HG02970 (cell line): ENCODE results near the gene SHKBP1.
"Not testable (repeated sequence)": the region's sequence is repeated elsewhere in the genome, so short reads cannot be mapped to it uniquely, and the experiment has no call there.

Experiments
- ATAC-seq: cut with Tn5 transposase; IDR thresholded peaks from one replicate; pipeline ENCODE4 v1.9.1; 2021; ENCODE audit warnings: mild to moderate bottlenecking, moderate library complexity, moderate number of reproducible peaks; ENCODE audit not compliant: unreplicated experiment, low FRiP score

The SHKBP1 gene, protein sequence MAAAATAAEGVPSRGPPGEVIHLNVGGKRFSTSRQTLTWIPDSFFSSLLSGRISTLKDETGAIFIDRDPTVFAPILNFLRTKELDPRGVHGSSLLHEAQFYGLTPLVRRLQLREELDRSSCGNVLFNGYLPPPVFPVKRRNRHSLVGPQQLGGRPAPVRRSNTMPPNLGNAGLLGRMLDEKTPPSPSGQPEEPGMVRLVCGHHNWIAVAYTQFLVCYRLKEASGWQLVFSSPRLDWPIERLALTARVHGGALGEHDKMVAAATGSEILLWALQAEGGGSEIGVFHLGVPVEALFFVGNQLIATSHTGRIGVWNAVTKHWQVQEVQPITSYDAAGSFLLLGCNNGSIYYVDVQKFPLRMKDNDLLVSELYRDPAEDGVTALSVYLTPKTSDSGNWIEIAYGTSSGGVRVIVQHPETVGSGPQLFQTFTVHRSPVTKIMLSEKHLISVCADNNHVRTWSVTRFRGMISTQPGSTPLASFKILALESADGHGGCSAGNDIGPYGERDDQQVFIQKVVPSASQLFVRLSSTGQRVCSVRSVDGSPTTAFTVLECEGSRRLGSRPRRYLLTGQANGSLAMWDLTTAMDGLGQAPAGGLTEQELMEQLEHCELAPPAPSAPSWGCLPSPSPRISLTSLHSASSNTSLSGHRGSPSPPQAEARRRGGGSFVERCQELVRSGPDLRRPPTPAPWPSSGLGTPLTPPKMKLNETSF

DNA sequence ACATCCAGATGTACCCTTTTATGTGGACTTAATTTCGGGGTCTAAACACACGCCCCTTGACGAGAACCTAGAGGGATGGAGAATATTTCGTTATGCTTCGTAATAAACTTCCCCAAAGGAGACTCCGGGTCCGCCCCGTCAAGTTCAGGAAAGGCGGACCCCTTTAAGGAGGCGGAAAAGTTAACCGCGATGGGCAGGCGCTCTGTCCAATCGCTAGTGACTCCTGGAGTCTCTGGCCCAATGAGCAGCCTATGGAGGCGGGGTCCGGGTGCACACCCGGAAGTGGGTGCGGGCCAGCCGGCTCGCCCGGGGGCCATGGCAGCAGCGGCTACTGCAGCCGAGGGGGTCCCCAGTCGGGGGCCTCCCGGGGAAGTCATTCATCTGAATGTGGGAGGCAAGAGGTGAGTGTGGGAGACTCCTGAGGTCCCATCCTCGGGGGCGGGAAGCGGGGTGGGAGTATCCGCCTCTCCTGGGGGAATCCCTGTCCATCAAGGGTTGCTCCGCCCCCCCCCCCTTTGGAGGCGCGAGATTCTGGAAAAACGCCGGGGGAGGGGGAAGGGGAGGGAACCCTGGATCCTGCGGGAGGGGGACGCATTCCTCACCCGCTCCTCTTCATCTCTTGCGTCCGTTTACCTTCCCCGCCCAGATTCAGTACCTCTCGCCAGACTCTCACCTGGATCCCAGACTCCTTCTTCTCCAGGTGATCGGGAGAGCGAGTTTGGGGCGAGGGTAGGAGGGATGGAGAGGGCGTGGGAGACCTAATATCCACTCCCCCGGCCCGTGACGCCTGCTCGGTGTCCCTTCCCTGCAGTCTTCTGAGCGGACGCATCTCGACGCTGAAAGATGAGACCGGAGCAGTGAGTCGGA lies at the start of gene SHKBP1:
TSS of gene SHKBP1 (plus strand) at position 289 of the 867 bp plus-strand sequence. CDS start at position 316, 27 bp downstream.
- ATAC-seq, result peak; percentile 86

DNA sequence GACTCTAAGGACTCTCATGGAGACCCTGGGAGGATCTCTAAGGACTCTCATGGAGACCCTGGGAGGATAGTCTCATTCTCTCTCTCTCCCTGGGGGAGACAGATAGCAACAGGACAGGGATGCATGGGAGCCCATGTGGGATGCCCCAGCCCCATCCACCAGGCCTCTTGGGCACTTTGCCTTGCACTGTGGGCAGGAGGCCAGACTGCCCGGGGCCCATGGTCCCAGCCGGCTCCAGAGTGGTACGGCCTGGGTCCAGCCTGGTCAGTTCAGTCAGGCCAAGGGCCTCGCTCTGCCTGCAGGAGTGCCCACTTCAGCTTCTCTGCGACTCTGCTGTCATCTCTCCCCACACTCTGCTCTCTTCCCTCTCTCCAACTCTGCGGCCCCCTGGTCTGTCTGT lies 48.6 kb upstream of the SHKBP1 start:
- ATAC-seq, result no peak

DNA sequence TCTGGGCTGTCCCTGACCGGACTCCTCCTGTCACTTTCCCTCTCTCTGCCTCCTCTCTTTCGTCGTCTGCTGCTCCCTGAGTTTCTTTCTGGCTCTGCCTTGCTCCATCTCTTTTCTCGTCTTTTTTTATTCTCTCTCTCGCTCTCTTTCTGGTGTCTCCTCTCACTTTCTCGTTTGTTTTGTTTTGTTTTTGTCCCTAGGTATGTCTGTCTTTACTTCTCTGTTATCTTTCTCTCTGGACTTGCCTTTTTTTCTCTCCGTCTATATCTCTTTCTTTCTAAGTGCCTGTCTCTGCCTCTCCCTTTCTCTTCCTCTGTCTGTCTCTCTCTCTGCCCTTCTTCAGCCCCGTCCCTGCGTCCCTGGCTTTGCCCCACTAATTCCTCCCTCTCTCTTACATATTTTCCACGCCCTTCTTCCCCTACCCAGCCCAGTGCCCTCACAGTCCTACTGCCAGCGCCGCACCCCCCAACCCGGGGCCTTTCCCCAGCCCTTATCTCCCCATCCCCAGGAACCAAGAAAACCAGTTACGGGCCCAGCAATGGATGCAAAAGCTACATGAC lies 48.1 kb upstream of the SHKBP1 start:
- no peak for ATAC-seq

DNA sequence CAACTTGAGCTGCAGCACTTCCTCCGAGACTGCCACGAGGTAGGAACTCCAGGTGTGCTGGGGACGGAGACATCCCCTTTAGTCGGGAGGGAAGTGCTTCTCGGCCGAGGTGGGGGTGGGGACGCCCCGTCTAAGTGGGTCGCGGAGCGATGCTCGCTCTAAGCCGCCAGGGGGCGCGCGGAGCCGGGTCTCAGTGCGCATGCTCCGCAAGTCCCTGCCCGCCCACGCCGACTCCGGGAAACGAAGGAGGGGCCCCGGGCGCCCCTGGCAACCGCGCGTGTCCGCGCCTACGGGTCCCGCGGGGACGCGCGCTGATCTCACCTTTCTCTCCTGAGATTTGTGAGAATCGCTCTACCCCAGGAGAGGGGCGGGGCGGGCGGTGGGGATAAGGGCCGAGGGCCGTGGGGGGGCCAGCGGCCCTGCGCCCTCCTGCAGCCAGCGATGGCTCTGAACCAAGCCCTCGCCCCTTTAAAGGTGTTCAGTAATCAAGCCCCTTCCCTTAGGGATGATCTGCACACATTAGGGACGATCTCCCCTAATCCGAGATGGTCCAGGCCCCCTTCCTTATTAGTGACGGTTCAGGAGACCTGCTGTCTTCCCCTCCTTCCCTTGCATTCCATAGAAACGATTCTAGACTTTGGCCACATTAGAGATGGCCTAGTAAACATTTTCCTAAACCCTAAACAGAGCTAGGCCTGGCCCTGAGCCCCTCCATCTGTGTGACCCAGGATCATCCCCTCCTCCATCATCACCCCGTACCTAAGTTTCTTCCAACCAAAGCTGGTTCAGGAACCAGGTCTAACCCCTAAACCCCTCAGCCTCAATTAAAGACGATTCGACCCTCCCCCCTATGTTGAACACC lies 47.3 kb upstream of the SHKBP1 start:
- ATAC-seq, result peak; percentile 63

DNA sequence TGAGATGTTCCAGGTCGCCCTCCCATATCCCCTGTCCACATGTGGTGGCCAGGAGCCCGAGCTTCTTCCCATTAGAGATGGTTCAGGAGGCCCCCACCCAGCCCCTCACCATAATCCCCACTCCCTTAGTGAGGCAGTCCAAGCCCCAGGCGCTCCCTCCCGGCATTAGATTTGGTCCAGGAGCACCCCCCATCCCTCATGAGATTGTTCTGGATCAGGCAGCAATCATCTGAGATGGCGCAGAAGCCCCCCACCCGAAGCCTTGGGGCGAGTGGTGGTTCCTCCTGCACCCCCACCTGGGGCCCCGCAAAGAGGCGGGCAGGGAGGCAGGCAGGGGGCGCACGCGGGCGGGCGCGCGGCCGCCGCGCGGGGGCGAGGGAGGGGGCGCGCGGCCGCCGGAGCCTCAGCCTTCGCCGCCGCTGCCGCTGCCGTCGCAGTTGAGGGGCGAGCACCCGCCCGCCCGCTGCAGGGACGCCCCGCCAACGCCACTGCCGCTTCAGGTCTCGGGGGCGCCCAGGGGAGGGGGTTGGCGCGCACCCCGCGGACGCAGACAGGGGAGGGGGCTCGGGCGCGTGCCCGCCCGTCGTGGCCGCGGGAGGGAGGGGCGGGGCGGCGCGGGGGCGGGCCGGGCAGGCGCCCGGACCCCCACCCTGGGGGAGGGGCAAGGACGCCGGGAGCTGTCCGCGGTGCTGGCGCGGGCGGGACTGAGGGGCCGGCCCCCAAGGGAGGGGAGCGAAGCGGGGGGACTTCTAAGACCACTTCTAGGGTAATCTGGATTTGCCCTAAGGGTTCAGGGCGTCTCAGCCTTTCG lies 46.4 kb upstream of the SHKBP1 start:
- ATAC-seq, result no peak

DNA sequence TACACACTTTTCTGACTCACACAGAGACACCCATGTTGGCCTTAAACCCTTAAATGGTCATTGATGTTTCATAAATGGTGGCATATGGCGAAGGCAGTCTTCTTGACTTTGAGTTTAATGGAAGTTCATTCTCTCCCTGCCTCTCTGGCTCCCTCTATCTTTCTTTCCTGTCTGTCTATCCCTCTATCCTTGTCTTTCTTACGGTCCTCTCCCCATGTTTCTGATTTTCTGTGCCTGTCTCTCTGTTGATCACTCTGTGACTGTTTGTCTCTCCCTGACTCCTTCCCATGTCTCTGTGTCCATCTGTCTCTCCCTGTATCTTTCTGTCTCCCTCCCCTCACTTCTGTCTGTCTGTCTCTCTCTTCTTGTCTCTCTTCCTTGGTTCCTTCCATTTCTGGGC lies 43.2 kb upstream of the SHKBP1 start:
- no peak for ATAC-seq

DNA sequence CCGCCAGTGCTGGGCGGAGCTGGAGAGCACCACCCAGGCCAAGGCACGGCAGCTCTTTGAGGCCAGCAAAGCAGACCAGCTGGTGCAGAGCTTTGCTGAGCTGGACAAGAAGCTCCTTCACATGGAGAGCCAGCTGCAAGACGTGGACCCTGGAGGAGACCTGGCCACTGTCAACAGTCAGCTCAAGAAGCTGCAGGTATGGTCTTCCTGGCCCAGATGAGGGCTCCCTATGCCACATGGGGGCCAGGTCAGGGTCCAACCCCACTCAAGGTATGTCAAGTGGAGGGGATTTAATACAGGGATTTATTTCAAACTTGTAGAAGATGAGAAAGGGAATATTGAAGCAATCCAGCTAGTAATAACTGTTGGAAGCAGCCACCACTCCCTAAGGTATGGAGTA lies 42.5 kb upstream of the SHKBP1 start:
- no peak for ATAC-seq

DNA sequence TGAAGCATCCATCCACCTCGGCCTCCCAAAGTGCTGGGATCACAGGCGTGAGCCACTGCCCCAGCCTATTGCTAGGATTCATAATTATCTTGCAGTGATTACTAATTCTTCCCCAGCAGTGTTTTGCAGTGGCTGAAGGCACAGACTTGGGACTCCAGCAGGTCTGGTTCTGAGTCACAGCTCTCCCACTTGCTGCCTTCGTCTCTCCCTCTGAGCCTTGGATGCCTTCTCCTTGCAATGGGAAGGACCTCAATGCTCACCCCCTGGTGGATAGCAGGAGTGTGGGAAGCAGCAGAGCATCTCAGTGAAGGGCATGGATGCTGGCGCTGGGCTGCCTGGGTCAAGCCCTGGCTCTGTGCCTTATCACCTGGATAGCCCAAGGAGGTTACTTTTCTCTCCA lies 37.6 kb upstream of the SHKBP1 start:
- ATAC-seq, result no peak

DNA sequence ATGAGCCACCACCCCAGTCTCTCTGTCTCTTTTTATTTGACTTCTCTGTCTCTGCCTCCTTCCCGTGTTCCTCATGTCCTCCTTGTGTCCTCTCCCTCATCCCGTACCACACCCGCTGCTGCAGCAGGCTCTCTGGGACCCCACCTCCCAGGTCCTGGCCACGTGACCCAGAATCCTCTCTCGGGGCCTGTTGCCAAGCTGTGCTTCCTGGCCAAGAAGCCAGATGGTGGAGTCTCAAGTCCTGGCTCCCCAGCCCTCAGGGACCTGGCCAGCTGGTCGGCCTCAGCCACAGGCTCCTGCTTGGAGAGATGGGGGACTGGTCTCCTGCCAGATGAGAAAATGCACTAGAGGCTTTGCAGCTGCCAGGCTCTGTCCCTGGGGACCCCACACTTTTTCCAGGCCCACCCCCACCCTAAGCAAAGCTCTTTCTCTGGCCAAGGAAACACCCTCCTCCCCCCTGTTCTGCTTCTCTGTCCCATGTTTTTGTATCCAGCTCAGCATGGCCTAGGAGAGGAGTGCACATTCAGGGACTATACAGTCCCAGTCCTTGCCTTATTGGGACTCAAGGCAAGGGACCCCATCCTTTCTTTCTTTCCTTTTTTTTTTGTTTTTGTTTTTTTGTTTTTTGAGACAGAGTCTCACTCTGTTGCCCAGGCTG lies 34.3 kb upstream of the SHKBP1 start:
- ATAC-seq, result no peak

DNA sequence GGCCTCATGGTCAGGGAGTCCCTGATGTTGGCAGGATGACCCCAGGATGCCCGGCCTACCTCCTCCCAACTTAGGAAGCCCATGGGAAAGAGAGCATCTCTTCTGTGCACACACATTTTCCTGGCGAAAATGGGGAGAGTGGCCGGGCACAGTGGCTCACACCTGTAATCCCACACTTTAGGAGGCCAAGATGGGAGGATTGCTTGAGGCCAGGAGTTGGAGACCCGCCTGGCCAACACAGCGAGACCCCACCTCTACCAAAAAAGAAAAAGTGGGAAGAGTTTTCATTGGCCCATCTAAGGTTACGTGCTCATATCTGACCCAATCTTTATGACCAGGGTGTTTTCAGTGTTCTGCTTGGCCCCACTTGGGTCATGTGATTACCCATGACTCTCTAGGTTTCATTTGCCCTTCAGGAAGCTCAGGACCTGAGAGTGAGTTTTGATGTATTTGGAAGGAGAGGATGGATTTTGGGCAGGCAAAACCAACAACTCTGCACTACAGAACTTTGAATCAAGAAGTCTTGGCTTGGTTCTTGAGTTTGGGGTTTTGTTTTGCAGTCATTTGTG lies 33.6 kb upstream of the SHKBP1 start:
- no peak for ATAC-seq

DNA sequence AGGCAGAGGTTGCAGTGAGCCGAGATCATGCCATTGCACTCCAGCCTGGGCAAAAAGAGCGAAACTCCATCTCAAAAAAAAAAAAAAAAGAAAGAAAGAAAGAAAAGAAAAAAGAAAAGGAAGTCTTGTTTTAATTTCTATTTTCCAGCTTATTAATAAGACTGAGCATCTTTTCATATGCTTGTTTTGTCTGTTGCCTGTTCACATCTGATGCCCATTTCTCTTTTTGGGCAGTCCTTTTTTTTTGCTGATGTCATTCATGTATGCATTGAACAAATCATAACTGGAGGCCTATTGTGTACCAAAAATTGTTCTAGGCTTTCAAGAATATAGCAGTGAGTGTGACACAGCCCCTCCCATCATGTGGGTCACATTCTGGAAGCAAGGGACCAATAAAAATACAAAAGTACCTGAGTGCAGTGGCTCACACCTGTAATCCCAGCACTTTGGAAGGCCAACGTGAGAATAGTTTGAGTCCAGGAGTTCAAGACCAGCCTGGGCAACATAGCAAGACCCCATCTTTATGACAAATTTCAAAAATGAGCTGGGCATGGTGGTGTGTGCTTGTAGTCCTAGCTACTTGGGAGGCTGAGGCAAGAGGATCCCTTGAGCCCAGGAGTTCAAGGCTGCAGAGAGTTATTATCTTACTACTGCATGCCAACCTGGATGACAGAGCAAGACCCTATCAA lies 30.4 kb upstream of the SHKBP1 start:
- ATAC-seq, result not testable (repeated sequence)

DNA sequence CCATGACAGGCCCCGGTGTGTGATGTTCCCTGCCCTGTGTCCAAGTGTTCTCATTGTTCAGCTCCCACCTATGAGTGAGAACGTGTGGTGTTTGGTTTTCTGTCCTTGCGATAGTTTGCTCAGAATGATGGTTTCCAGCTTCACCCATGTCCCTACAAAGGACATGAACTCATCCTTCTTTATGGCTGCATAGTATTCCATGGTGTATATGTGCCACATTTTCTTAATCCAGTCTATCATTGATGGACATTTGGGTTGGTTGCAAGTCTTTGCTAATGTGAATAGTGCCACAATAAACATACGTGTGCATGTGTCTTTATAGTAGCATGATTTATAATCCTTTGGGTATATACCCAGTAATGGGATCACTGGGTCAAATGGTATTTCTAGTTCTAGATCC lies 29.5 kb upstream of the SHKBP1 start:
- ATAC-seq, result not testable (repeated sequence)

DNA sequence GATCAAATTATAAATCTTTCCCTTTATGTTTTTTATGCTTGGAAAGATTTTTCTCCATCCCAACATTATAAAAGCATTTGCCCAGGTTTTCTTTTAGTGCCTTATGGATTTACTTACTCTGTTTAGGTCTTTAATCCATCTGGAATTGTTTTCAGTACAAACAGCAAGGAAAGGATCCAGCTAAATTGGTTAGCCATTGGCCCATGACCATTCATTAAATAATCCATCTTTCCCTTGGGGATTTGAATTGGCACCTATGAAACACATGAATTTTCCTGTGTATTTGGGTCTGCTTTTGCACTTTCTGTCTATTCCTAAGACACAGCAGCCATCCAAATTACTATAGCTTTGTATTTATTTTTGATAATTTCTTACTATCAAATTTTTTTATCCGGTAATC lies 28.8 kb upstream of the SHKBP1 start:
- no peak for ATAC-seq

DNA sequence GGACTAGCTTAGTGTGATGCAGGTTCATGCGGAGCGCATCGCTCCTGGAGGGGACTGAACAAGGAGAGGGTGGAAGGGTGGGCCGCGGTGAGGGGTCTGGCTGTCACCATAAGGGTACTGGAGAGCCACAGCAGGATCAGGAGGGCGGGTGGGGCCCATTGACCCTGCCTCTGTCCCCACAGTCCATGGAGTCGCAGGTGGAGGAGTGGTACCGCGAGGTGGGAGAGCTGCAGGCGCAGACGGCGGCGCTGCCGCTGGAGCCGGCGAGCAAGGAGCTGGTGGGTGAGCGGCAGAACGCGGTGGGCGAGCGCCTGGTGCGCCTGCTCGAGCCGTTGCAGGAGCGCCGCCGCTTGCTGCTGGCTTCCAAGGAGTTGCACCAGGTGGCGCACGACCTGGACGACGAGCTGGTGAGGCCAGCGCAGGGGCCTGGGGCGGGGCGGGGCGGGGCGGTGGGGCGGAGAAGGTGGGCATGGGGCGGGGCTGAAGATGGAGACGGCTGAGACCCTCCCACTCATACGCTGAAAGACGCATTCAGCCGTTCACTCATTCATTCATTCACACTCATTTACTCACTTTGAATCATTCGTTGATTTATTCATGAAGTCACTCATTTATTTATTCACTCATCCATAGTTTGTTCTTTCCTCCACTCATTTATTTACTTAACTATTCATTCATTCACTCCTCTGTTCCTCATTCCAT lies 27.5 kb upstream of the SHKBP1 start:
- ATAC-seq, result no peak

DNA sequence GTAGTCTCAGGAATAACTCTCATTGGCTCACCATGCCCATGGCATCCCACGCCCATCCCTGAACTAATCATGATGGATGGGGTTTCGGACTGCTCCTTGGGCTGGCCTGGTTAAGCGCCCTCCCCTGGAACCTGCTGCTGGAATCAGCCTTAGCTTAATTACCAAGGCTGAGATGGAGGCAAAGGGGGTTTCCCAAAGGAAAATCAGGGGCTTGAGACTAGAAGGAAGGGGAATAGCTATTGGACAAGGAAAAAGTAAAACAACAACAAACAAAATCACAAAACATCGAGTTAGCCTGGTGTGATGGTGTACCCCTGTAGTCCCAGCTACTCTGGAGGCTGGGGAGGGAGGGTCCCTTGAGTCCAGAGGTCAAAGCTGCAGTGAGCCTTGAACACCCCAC lies 25.7 kb upstream of the SHKBP1 start:
- ATAC-seq, result no peak

DNA sequence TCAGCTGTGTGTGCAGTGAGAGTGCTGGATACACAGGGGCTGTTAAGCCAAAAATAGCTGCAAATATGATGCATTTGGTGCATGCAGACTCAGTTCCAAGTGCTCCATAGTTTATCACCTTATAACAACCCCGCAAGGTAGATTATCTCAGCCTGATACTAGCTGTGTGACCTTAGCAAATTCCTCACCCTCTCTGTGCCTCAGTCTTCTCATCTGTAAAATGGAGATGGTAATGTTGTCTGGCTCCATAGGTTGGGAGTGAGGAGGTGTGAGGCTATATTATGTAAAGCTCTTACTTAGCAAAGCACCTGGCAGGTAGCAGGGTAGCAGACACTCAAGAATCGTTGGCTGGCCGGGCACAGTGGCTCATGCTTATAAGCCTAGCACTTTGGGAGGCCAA lies 23.8 kb upstream of the SHKBP1 start:
- no peak for ATAC-seq
